ENCODE data around the gene TRIM33.

GRCh38 chr1:114397601-114398000 is 113.4 kb downstream of the TRIM33 start:
- TF ChIP-seq CTCF (IDR thresholded peaks at IDR 0.05) (no peak), POLR2A (IDR thresholded peaks at IDR 0.05) (no peak)

All from adrenal gland (tissue), 5 donors.